Measurements from ENCODE around the gene SLC6A7.

DNA sequence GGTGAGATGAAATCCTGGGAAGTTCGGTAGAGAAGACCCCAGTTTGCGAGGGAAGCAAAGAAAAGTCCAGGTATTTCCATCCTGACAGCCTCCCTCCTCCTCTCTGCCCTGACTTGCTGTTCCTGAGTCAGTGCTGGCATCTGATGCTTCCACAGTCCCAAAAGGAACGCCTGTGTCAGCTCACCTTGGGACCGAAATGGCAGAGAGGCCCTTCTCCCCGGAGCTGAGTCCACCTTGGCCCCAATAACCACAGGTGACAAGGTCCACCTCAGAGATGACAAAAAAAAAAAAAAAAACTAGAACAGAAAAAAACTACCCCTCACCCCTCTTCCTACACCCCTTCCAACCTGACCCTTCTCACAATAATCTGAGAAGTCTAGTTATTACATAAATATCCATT is 31.6 kb downstream of the SLC6A7 start:
- TF ChIP-seq, protein P1, sequence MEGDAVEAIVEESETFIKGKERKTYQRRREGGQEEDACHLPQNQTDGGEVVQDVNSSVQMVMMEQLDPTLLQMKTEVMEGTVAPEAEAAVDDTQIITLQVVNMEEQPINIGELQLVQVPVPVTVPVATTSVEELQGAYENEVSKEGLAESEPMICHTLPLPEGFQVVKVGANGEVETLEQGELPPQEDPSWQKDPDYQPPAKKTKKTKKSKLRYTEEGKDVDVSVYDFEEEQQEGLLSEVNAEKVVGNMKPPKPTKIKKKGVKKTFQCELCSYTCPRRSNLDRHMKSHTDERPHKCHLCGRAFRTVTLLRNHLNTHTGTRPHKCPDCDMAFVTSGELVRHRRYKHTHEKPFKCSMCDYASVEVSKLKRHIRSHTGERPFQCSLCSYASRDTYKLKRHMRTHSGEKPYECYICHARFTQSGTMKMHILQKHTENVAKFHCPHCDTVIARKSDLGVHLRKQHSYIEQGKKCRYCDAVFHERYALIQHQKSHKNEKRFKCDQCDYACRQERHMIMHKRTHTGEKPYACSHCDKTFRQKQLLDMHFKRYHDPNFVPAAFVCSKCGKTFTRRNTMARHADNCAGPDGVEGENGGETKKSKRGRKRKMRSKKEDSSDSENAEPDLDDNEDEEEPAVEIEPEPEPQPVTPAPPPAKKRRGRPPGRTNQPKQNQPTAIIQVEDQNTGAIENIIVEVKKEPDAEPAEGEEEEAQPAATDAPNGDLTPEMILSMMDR (conservative IDR thresholded peaks at IDR 0.05; ENCODE audit: low read depth, low read length), result no peak
- no peak for TF ChIP-seq EZH2 (IDR thresholded peaks at IDR 0.05; ENCODE audit: borderline replicate concordance, low read depth, low read length, poor library complexity, severe bottlenecking)
